Measurements from ENCODE around the gene BPI. TPM values are rescaled to one million over a fixed set of nuclear protein-coding genes. Genes with fewer than 3 reads are reported as not detected.

Gene BPI
- total RNA-seq, 3 donors from 2014 or later, result not detected

DNA sequence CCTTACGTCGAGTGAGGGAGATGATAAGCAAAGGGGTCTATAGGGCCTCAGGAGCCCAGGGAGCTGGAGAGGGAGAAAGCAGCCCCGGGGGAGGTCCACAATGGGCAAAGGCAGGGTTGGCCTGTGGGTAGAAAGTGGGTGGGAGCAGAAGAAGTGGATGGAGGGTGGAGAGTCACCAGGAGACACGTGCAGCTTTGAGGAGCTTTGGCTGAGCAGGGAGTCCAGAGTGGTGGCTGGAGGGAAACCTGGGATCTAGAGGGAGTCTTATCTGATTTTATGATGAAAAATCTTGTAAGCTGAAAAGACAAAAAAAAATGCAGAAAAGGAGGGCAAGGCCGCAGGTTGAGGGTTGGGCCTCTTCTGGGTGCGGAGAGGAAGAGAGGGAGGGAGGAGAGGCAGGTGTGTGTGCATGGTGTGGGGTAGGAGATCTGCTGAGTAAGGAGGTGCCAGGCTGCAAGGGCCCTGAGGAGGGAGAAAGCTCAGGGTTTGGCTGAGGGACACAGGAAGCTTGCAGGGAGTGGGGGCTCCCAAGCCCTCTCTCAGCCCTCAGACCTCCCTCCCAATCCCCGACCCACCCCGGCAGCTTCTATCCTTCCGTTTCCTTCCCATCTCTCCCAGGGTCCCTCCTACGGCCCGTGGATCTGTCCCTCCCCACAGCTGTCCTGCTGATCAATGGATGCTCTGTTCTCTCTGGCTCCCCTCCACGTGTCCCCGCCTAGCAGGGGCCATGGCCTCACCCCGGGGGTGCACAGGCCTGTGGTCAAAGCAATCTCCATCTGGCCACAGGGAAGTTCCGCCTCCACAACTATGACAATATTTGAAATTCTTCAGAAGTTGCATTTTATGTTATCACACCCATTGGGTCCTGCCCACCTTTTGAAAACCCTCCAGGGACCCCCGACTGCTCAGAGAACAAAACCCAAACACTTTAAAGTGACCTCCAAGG is 17.1 kb upstream of the BPI start:
- ATAC-seq (no peak), DNase-seq (no peak)
- Mint-ChIP-seq H3K36me3 (ENCODE audit: insufficient read depth) (no peaks in the 10 kb centered on the region), H3K4me3 (no peak overlapping the region), H3K9me3 (no peaks in the 10 kb centered on the region), H3K27me3 (ENCODE audit: low read depth) (peaks cover 33% of the 10 kb centered on the region), H3K4me1 (ENCODE audit: low read depth) (no peaks in the 10 kb centered on the region)

DNA sequence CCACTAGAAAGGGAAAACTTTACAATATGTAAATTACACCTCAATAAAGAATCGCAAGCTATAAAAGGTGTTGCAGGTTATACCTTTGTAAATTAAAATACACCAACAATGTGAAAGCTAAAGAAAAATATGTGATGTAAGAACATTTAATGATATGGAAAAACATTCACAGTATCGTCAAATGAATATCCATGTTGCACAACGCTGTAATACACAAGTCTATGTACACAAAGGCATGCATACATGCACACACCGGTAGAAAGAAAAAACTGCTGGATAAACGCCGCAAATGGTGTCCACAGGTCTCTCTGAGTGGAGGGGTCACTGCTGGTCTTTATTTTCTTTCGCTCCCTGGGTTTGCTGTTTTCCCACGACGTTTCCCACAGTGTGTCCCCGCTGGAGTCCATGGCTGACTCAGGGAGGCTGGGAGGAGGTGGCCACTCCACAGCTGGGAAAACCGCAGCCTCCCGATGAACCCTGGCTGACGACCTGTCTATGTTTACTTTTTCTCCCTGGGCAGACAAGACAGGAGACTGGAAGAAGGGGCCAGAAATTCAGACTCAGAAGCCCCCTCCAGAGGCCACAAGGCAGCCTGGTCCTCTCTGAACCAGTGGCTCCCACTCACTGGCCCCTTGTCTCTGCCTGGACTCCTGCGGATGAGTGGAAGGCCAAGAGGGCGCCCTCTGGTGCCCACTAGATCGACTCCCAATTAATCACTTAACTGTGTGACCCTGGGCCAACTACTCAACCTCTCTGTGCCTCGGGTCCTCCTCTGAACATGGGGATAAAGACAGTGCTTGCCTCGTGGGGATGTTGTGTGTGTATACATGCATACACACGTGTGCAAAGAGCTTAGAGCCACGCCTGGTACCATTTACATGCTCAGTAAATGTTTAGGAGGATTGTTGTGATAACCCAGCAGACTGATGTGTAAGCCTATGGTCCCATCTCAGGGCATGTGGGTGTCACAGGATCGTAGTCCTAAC is 12.8 kb upstream of the BPI start:
- H3K27me3 Mint-ChIP-seq (ENCODE audit: low read depth), result peaks cover 48% of the 10 kb centered on the region

DNA sequence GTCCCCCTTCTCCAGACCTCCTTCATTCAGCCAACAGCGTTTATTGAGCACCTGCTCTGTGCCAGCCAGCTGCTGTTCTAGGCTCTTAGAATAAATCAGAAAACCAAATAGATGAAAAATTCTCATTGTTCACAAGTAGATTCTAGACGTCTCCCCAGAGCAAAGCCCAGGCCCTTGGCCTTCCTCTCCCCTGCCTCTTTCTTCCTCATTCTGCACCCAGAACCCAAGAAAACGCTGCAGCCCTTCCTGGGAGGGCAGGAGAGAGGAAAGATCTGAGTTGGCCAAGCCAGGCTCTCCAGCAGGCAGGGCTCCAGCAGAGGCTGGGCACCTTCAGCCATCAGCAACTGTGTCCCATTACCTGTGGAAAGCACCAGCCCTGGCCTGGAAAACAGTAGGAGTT is 12.0 kb upstream of the BPI start:
- no peaks in the 10 kb centered on the region for H3K9me3 Mint-ChIP-seq
- H3K4me3 Mint-ChIP-seq, result no peak overlapping the region
- peaks cover 43% of the 10 kb centered on the region for H3K27me3 Mint-ChIP-seq (ENCODE audit: low read depth)
- ATAC-seq, result no peak
- no peak for DNase-seq
- no peaks in the 10 kb centered on the region for H3K36me3 Mint-ChIP-seq (ENCODE audit: insufficient read depth)
- no peaks in the 10 kb centered on the region for H3K4me1 Mint-ChIP-seq (ENCODE audit: low read depth)

More for the DNA sequence above, 12.8 kb upstream of the BPI start:
- H3K4me1 Mint-ChIP-seq (ENCODE audit: low read depth), result no peaks in the 10 kb centered on the region
- no peaks in the 10 kb centered on the region for H3K9me3 Mint-ChIP-seq
- DNase-seq (no peak), ATAC-seq (no peak)
- H3K36me3 Mint-ChIP-seq (ENCODE audit: insufficient read depth), result no peaks in the 10 kb centered on the region
- no peak overlapping the region for H3K4me3 Mint-ChIP-seq

DNA sequence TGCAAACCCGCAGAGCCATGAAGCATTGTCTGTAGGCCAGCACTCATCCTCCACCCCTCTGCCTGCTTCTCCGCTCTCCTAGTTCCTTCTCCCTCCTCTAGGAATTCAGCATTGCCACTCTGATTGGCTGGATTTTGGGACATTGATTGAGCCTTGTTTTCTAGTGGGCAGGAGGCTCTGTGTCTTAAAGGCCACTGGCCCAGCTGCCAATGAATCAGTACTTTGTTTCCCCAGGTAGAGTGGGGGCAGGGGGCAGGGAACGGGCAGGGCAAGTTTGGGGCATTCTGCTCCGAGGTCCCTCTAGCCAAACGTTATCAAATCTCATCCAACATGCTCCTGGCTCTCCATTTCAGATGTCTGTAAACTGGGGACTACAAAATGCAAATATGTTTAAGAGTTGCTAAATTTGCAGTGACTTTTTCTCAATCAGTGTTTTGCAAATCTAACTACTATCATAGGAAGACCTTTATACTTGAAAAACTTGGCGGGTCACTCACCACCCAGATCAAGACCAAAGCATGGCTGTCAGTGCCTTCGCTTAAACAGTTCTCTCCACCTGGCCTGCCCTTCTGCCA is 10.4 kb upstream of the BPI start:
- DNase-seq (no peak), ATAC-seq (no peak)
- Mint-ChIP-seq H3K9me3 (no peaks in the 10 kb centered on the region), H3K27me3 (ENCODE audit: low read depth) (peaks cover 36% of the 10 kb centered on the region), H3K4me3 (no peak overlapping the region), H3K36me3 (ENCODE audit: insufficient read depth) (no peaks in the 10 kb centered on the region), H3K4me1 (ENCODE audit: low read depth) (no peaks in the 10 kb centered on the region)

DNA sequence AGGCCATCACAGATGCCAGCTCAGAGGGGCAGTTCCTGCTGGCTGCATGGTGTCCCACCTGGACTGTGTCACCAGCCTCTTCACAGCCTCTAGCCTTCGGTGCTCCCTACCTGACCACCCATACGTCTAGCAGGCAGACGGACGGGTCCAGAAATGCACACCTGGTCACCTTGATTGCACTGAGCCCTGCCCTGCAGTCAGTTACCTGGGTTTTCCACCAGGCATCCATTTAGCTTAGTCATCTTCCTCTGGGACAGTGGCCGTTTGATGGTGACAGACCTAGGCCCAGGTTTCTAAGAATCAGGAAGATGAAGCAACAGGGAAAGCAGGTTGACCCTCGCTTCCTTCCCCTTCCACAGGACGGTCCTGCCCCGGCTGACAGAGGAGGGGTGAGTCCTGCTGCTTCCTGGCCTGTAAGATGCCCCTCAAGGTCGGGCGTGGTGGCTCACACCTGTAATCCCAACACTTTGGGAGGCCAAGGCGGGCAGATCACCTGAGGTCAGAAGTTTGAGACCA is 9.8 kb upstream of the BPI start:
- Mint-ChIP-seq H3K27me3 (ENCODE audit: low read depth) (peaks cover 36% of the 10 kb centered on the region), H3K4me1 (ENCODE audit: low read depth) (no peaks in the 10 kb centered on the region), H3K4me3 (no peak overlapping the region), H3K9me3 (no peaks in the 10 kb centered on the region), H3K36me3 (ENCODE audit: insufficient read depth) (no peaks in the 10 kb centered on the region)
- no peak for ATAC-seq
- no peak for DNase-seq

DNA sequence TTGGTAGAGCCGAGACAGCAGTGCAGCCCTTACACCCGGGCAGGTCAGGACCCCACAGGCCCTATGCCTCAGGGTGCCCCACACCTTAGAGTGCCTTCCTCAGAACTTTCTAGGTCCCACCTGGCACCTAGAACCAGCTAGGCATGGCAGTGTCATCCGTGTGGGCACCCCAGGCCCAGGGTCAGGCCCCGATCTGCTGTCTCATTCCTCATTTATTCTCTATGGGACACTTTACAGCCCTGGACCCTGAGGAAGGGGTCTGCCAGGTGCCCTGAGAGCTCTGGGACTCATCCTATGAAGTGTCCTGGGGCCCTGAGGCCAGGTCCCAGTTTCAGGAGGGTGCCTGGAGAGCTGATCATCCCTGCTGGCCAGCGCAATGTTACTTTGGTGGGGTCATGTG is 8.1 kb upstream of the BPI start:
- no peak for DNase-seq
- Mint-ChIP-seq H3K4me1 (ENCODE audit: low read depth) (no peaks in the 10 kb centered on the region), H3K27me3 (ENCODE audit: low read depth) (peaks cover 34% of the 10 kb centered on the region), H3K36me3 (ENCODE audit: insufficient read depth) (no peaks in the 10 kb centered on the region), H3K4me3 (no peak overlapping the region), H3K9me3 (no peaks in the 10 kb centered on the region)
- no peak for ATAC-seq

DNA sequence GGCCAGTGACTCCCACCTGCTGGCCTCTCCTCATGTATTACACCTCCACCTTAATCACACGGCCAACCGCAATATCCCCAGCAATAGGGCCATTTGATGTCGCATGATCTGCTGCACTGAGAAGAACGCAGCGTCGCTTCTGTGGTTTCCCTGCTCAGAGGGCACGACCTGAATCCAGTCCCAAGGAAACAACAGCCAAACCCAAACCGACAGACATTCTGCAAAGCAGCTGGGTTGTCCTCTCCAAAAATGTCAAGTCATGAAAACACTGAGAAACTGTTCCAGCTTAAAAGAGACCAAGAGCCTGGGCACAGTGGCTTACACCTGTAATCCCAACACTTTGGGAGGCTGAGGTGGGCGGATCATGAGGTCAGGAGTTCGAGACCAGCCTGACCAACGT is 7.5 kb upstream of the BPI start:
- no peaks in the 10 kb centered on the region for H3K9me3 Mint-ChIP-seq
- ATAC-seq (no peak), DNase-seq (no peak)
- H3K4me1 Mint-ChIP-seq (ENCODE audit: low read depth), result no peaks in the 10 kb centered on the region
- H3K4me3 Mint-ChIP-seq, result no peak overlapping the region
- H3K36me3 Mint-ChIP-seq (ENCODE audit: insufficient read depth), result no peaks in the 10 kb centered on the region
- H3K27me3 Mint-ChIP-seq (ENCODE audit: low read depth), result peaks cover 36% of the 10 kb centered on the region

DNA sequence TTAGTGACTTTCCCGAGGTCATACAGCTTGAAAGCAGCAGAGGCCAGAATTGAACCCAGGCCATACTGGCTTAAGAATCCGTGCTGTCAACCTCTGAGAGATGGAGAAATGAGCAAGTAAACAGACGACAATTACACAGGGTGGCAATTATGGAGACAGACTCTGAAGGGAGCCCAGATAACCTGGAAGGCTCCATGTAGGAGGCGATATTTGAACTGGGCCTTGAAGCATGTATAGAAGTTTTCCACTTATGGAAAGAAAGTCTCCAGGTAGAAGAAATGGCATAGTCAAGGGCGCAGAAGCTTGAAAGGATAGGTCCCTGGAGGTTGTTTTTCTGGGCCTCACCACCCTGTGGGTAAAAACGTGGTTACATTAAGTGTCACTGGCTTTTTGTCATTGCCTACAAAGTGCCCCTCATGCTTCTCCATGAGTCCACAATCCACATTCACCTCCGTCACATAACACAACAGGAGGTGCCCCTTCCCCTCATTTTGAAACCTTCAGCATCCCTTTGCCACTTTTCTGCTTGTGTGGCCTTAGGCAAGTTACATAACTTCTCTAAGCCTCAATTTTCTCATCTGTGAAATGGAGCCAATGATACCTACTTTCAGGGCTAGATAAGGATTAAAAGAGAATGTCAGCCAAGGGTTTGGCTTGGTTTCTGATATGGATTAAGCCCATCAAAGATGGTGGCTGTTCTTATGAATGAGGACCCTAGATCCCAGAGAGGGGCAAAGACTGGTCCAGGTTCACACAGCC is 5.9 kb upstream of the BPI start:
- no peaks in the 10 kb centered on the region for H3K9me3 Mint-ChIP-seq
- H3K36me3 Mint-ChIP-seq (ENCODE audit: insufficient read depth), result no peaks in the 10 kb centered on the region
- H3K4me1 Mint-ChIP-seq (ENCODE audit: low read depth), result no peaks in the 10 kb centered on the region
- DNase-seq (no peak), ATAC-seq (no peak)
- H3K27me3 Mint-ChIP-seq (ENCODE audit: low read depth), result peaks cover 33% of the 10 kb centered on the region
- H3K4me3 Mint-ChIP-seq, result no peak overlapping the region

DNA sequence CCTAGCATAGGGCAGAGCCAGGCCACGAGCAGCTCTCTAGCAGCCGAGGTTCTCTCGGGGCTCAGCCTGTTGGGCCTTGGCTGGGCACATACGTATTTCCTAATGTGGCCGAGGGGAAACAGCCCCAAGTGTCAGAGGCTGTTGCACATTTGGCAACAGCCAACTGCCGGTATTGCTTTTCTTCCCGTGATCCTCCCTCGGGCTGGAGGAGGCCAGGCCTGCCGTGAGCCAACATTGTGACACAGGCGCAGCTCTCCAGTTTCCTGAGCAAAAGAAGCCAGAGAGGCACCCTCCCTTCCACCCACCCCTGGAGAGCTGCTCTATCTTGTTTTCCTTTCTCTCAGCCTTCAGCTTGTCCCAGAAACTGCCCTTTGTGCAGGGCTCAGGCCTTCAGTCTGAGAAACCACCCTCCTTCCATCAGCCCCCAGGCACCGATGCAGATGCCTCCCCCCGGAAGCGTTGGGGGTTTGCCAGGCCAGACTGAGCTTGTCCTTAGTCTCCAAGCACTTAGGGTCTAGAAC is 5.1 kb upstream of the BPI start:
- Mint-ChIP-seq H3K4me1 (ENCODE audit: low read depth) (peaks cover 5% of the 10 kb centered on the region), H3K27me3 (ENCODE audit: low read depth) (peaks cover 40% of the 10 kb centered on the region), H3K4me3 (no peak overlapping the region), H3K9me3 (no peaks in the 10 kb centered on the region), H3K36me3 (ENCODE audit: insufficient read depth) (no peaks in the 10 kb centered on the region)
- DNase-seq, result no peak
- no peak for ATAC-seq

DNA sequence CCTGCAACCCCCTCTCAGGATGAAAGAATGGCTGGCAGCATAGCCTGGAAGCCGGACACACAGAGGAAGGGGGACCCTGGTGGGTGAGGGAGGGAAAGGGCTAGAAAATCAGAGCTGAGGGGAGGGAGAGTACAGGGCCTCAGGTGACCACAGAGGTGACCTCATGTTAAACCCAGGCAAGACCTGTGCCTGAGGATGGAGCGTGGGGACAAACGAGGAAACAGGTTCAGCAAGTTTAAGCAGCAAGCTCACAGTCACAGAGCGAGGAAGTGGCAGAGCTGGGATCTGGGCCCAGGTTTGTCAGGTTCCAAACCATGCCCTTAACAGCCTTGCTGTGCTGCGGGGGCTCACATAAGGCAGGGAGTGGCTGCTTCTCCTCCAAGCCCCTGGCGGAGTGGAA is 4.0 kb upstream of the BPI start:
- Mint-ChIP-seq H3K9me3 (no peaks in the 10 kb centered on the region), H3K36me3 (ENCODE audit: insufficient read depth) (no peaks in the 10 kb centered on the region), H3K27me3 (ENCODE audit: low read depth) (peaks cover 49% of the 10 kb centered on the region), H3K4me1 (ENCODE audit: low read depth) (peaks cover 12% of the 10 kb centered on the region), H3K4me3 (no peak overlapping the region)
- ATAC-seq (no peak), DNase-seq (no peak)

DNA sequence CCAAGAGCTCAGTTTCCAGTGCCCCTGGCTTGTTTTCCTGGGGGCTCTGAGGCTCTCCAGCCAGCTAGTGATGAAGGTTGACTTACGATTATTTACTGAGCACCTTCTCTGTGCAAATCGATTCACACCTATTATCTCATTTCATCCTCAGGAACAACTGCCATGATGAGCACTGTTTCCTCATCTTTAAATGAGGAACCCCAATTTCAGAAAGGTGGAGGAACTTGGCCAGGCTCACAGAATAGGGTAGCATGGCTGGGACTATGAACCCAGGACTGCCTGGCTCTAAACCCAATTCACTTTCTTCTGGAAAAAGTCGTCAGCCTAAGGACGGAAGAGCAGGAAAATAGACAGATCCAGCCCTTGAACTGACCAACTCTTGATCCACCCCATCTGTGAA is 3.5 kb upstream of the BPI start:
- peaks cover 12% of the 10 kb centered on the region for H3K4me1 Mint-ChIP-seq (ENCODE audit: low read depth)
- no peaks in the 10 kb centered on the region for H3K9me3 Mint-ChIP-seq
- H3K36me3 Mint-ChIP-seq (ENCODE audit: insufficient read depth), result no peaks in the 10 kb centered on the region
- H3K4me3 Mint-ChIP-seq, result no peak overlapping the region
- no peak for ATAC-seq
- no peak for DNase-seq
- peaks cover 50% of the 10 kb centered on the region for H3K27me3 Mint-ChIP-seq (ENCODE audit: low read depth)

DNA sequence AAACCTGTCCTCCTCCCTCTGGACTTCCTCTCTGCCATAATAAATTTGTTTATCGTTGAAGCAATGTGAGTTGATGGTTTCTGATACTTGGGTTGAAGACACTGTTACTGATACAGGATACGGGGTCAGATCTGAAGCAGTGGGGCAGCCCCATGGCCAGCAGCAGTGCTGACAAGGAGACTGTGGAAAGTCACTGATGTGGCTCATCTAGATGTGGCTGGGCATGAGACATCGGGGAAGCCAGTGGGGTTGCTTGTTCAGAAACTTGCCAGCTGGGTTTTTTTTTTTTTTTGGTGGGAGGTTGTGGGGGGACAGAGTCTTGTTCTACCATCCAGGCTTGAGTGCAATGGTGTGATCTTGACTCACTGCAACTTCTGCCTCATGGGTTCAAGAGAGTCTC is 2.6 kb upstream of the BPI start:
- H3K36me3 Mint-ChIP-seq (ENCODE audit: insufficient read depth), result no peaks in the 10 kb centered on the region
- no peak overlapping the region for H3K4me3 Mint-ChIP-seq
- H3K9me3 Mint-ChIP-seq, result no peaks in the 10 kb centered on the region
- ATAC-seq, result no peak
- no peak for DNase-seq
- peaks cover 12% of the 10 kb centered on the region for H3K4me1 Mint-ChIP-seq (ENCODE audit: low read depth)
- H3K27me3 Mint-ChIP-seq (ENCODE audit: low read depth), result peaks cover 54% of the 10 kb centered on the region

DNA sequence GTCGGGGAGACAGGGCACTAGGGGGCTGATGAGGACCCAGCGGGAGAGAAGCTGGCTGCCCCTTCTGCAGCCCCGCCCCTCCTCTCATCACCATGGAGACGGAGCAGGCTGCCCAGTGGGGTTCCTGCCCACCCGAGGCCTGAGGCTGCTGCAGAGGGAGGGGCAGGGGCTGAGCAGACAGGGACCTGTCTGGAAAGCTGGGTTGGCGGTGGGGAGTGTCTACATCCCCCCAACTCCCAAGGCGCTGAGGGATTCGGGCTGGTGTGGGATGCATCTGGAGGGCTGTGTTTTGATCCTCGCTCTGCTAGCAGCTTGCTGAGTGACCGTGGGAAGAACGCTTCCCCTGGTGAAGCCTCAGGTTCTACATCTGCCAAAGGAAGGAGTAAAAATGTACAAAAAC is 1.2 kb upstream of the BPI start:
- Mint-ChIP-seq H3K9me3 (no peaks in the 10 kb centered on the region), H3K4me3 (no peak overlapping the region), H3K4me1 (ENCODE audit: low read depth) (peaks cover 12% of the 10 kb centered on the region), H3K36me3 (ENCODE audit: insufficient read depth) (no peaks in the 10 kb centered on the region), H3K27me3 (ENCODE audit: low read depth) (peaks cover 61% of the 10 kb centered on the region)
- DNase-seq (no peak), ATAC-seq (no peak)

Measured in activated T-cell treated with anti-CD3 and anti-CD28 coated beads, Interleukin-2, amount 50 U/mL, for 4 hours (primary cell).